Measurements from ENCODE around the gene CAVIN1.
"Not testable (repeated sequence)": the region's sequence is repeated elsewhere in the genome, so short reads cannot be mapped to it uniquely, and the experiment has no call there.

Gene CAVIN1

GRCh38 chr17:42422958-42423712, at the start of gene CAVIN1:
CAVIN1 (minus strand) TSS chr17:42423256; CDS start chr17:42423097, 159 bp downstream.
- DNase-seq: no peak

DNA sequence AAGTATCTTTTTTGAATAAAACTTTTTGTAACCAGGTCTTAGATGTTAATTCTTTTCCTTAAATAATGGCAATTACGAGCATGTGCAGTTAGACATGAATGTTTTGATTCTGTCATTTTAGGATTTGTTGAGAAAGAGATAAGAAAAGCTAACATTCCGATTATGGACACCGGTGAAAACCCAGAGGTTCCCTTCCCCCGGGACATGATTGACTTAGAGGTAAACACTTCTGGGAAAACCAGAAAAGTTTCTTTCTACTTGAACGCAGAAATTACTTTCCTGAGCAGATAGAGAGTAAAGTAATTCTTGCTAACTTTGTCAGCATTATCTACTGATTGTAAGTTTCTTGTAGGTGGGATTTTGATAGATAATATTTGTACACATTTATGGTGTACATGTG, 44.8 kb upstream of the CAVIN1 start:
- DNase-seq: no peak

- no peak for DNase-seq
These were observed 40.9 kb upstream of the CAVIN1 start for GRCh38 chr17:42463976-42464400.

DNA sequence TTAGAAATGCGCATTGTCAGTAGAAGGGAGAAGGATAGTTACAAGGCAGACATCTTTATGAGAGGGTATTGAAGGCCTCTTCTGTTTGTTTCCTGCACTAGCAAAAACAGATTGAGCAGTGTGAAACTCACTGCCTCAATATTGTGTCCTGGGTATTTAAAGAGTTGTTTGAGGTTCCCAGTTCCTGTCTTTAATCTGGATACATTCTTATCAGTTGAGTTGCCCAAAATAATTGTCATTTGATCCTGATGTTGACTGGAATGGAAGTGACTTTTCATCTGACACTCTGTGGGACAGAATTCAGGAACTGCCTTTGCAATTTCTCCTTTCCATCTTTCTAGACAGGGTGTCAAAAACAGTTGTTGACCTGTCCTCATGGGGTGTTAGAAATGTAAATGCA, 37.3 kb upstream of the CAVIN1 start:
- no peak for DNase-seq

DNA sequence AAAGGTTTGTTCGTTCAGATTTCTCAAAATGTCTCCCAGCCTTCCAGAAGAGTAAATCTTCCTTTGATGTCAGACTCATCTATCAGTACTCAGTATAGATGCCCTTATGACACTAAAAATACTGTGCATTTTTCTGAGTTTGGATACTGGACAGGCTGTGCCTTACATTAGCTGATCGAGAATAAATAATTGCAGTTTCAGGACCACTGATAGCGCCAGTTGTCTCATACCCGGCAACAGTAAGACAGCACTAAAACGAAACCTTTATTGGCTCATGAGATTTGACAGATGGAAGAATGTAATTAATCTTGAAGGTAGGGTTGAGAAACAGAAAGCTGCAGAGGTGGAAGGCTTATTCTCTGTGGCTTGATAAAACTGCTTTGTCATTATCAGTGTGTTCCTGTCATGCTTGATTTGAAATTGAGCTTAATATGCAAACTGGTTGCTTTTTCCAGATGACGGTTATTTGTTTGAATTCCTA, 36.8 kb upstream of the CAVIN1 start:
- DNase-seq: peak; percentile 17

GRCh38 chr17:42459256-42459800, 36.3 kb upstream of the CAVIN1 start:
- peak; percentile 25 for DNase-seq

GRCh38 chr17:42458497-42459255, 35.6 kb upstream of the CAVIN1 start, which contains the start of gene ATP6V0A1:
ATP6V0A1 (plus strand) TSS chr17:42458878; CDS start chr17:42460895, 2,017 bp downstream.
- peak; percentile 88 for DNase-seq

GRCh38 chr17:42457107-42457792, 34.2 kb upstream of the CAVIN1 start:
- no peak for DNase-seq

DNA sequence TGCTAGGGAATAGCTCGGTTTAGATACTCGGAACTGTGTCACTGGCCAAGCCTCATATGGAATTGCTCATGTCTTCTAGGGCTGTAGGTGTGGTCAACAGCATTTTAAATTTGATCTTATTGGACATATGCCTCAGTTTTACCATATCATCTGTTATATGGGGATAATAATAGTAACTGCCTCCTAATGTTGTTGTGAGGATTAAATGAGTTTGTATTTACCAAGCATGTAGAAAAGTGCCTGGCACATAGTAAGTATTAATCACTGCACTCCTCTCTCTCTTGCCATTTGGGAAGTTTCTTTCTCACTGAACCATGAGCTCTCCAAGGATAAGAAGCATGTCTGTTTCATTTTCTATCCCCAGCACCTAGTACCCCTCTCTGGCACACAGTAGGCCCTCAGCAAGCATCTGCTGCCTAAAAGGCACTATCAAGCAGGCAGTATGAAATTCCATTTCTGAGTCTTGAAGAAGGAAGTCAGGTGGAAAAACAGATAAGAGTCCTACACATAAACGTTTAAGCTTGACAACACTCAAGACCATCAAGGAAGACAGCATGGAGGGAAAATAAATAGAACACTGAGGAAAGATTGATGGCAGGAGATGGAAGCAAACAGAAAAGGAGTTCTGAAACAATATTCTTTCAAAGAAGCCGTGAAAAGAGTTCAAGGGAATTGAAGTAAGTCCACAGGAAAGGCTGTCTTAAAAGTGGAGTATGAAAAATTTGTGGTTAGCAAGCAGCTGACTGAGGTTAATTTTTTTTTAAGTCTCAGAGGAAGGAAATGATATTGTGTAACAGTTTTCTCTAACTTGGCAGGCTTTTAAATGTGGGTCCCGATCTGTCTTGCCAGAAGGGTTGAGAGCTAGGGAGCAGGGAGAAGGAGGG, 33.4 kb upstream of the CAVIN1 start:
- DNase-seq: no peak

DNA sequence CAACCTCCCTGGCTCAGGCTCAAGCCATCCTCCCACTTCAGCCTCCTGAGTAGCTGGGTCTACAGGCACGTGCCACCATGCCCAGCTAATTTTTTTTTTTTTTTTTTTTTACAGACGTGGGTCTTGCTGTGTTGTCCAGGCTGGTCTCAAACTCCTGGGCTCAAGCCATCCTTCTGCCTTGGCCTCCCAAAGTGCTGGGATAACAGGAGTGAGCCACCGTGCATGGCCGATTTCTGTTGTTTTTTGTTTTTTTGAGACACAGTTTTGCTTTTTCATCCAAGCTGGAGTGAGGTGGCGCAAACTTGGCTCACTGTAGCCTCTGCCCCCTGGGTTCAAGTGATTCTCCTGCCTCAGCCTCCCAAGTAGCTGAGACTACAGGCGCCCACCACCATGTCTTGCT, 31.9 kb upstream of the CAVIN1 start:
- DNase-seq: not testable (repeated sequence)

DNA sequence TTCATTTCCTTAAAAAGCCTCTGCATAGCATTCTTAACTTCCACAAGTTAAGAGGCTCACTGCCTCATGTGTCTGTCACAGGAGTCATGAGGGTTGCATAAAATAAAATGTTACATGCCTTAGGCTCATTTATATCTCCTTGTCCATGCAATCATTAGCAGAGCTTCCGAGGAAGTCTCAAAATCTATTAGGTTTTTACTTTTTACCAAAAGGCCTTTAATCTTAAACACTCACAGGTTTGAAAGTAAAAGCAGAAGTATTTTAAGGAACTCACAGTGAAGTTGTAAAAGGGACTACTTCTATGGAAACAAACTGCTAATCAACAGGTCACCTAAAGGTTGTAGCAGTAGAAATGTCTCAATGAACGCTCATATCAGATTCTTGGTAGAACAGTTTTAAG, 30.4 kb upstream of the CAVIN1 start:
- DNase-seq: no peak

GRCh38 chr17:42451270-42451669, 28.2 kb upstream of the CAVIN1 start:
- DNase-seq: not testable (repeated sequence)

DNA sequence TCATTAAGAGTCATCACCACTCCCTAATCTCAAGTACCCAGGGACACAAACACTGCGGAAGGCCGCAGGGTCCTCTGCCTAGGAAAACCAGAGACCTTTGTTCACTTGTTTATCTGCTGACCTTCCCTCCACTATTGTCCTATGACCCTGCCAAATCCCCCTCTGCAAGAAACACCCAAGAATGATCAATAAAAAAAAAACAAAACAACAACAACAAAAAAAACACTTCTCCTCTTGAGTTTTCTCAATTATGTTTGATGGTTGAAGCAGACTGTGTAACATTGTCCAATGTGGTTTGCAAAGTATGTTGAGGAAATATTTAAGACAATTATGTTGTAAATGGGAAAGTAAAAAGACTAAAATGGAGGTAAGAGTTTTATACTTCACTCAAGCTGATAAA, 26.8 kb upstream of the CAVIN1 start:
- not testable (repeated sequence) for DNase-seq

- DNase-seq: not testable (repeated sequence)
These were observed 26.1 kb upstream of the CAVIN1 start for GRCh38 chr17:42449176-42449575.

- no peak for DNase-seq
These were observed 19.1 kb upstream of the CAVIN1 start for GRCh38 chr17:42442196-42442565.

DNA sequence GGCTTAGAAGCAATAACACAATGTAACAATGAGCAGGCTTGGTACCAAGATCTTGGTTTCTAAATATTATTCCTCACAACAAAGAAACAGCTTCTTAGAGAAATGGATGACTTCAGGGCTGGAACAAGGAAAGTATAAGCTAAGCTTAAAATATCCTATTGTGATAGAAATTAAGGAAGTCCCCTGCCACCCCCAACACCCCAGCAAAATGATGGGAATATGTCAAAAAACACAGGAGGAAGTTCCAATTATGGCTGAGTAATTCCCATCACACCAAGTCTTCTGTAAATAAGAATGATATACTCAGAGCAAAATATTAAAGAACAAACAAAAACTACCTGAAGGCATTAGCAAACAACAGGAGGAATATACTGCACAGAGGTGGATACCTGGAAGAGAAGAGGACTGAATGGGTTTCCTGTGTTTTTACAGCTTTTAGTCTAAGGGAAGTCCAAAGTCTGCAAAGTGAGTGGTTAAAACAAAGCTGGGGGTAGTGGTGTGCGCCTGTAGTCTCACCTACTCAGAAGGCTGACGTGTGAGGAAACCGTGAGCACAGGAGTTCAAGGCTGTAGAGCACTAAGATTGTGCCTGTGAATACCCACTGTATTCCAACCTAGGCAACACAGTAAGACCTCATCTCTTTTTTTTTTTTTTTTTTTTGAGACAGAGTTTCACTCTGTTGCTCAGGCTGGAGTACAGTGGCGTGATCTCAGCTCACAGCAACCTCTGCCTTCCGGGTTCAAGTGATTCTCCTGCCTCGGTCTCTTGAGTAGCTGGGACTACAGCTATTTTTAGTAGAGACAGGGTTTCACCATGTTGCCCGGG, 18.5 kb upstream of the CAVIN1 start:
- DNase-seq: no peak

DNA sequence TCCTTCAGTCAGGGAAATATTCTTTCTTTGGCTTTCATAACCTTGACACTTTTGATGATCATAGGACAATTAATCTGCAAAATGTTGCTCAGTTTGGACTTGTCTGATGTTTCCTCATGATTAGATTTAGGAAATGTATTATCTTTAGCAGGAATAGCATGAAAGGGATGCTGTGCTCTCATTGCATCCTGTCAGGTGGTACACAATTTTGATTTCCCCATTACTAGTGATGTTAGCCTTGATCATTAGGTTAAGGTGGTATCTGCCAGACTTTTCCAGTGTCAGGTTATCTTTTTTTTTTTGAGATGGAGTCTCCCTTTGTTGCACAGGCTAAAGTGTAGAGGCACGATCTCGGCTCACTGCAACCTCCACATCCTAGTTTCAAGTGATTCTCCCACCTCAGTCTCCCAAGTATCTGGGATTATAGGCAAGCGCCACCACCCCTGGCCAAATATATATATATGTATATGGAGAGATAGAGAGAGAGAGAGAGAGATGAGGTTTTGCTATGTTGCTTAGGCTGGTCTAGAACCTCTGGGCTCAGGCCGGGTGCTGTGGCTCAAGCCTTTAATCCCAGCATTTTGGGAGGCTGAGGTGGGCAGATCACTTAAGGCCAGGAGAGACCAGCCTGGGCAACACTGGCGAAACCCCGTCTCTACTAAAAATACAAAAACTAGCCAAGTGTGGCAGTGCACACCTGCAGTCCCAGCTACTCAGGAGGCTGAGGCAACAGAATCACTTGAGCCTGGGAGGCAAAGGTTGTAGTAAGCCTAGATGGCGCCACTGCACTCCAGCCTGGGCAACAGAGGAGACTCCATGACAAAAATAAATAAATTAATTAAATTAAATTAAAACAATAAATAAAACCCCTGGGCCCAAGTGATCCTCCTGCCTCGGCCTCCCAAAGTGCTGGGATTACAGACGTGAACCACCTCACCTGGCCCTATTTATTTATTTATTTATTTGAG, 15.8 kb upstream of the CAVIN1 start:
- peak; percentile 45 for DNase-seq

GRCh38 chr17:42436391-42436790, 13.3 kb upstream of the CAVIN1 start:
- DNase-seq: no peak

DNA sequence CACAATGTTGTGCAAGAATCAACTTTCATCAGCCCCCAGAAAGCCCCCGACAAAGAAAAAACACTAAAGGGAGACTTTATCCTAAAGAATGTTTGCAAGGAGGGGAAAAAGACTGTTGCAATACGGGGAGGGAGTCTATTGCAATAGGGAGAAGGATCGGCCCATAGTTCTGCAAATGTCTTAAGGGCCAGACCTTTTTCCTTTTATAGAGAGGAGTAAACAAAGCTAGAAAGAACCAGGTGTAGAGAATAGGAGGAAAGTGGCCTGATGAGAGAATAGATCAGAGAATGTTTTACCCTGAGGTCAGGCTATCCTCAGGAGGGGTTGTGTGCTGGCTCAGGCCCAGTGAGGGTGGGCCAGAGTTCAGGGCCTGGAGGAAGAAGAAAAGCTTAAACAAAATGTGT, 8.7 kb upstream of the CAVIN1 start:
- DNase-seq: no peak

Measured in activated naive CD4-positive, alpha-beta T cell treated with Interleukin-2 at 50 U/mL for 16 hours (primary cell).